ENCODE measurements around the gene HSP90AB1.
"Not testable (repeated sequence)": the region's sequence is repeated elsewhere in the genome, so short reads cannot be mapped to it uniquely, and the experiment has no call there.

Gene HSP90AB1

DNA sequence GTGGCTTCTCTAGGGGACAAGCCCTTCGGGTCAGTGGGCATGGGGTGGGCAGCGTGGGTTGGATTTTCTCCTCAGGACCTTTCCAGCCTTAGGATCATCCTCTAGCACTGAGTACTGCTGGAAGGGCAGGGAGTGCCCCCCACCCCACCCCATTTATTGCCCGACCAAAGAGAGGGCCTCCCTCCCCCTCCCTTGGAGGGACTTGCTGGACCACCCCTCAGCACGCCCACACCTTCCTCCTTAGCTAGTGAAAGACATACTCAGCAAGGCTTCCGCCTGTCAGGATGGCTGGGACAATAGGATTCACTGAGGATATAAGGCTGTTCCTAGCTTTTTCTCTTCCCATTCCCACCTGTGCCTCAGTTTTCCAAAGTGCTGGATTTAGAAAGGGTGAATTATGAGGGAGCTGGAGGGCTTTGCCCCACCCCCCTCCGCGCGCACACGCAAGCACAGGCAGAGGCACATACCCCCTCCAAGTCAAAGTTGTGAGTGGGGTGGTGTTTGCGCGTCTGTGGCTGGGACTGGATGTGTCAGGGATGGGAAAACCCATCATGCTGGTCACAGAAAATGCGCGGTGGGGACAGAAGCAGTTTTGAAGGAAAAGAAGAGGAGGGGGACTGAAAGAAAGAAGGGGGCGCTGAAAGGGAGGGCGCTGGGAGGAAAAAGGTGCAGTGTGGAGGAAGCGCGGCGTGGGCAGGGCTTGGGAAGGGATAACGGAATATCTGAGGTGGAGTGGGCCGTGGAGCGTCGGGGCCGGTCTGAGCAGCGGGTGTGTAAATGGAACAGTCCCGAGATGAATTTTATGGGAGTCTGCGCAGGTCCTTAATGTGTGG, 24.2 kb upstream of the HSP90AB1 start:
- DNase-seq = no peak

DNA sequence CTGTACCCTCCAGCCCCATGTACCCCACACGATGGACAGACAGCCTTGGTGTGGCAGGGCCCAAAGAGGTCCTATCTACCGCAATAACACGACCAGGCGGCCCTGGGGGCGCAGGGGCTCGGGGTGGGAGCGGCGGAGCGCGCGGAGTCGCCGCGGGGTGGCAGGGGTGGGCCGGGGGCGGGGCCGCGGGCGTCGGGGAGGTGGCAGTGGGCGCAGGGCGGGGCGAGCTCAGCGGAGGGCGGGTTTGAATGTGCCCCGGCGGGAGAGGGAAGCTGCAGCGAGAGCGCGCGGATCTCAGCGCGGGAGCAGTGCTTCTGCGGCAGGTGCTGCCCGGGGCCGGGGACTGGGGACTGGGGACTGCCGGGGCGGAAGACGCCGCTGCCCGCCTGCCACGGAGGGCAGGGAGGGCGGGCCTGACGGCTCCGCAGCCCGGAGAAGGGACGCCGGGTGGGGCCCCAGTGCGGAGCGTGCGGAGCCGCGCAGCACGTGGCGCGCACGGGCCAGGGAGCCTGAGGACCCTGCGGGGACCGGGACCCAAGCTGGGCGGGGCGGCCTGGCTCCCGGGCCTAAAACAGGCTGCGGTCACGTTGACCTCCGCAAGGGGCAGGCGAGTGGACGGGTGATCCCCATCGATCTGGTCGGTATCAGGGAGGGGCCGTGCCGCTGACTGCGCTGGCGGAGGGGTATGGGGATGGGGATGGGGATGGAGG, 23.4 kb upstream of the HSP90AB1 start, which contains the start of gene SLC29A1:
Gene SLC29A1, plus strand, starts transcription at position 277 of the 710 bp plus-strand sequence. CDS start 3,719 bp downstream, outside the sequence.
- DNase-seq = peak; percentile 92

DNA sequence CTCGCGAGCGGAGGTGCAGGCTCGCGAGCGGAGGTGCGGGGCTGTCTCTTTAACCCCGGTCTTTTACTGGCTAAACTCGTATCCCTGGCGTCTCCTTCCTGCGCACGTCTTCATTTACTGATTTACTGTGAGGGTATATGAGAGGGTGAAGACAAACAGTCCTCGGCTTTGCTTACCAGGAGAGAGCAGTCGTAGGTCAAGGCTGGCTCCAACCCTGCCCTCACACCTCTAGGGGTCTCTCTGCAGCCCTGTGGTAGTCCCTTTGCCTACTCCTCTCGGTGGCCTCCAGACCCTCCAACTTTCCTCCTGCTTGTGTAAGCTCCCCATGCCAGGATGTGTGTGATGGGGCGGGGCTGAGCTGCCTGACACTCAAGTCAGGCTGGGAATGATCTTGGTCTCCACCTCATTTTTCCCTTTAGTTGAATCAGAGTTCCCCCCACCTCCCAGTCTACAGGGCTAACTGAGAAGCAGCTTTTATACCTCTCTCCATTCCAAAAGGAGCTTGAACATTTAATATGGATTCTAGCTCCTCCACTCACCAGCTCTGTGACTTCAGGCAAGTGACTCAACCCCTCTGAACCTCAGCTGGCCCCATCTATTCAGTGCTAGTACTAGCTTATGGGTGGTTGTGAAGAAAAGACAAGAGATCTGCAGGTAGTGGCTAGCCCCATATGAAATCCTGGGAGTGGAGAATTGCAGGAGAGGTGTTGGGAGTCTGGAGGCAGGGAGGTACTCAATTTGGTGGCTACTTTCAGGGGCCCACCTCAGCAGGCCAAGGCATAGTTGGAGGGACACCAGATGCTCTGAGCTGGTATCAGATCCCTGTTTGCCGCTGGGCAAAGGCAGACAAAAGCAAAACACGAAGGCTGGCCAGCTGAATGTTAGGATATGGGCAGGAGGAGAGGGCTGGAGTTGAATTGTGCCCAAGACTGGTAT, 22.6 kb upstream of the HSP90AB1 start:
- DNase-seq = peak; percentile 45

DNA sequence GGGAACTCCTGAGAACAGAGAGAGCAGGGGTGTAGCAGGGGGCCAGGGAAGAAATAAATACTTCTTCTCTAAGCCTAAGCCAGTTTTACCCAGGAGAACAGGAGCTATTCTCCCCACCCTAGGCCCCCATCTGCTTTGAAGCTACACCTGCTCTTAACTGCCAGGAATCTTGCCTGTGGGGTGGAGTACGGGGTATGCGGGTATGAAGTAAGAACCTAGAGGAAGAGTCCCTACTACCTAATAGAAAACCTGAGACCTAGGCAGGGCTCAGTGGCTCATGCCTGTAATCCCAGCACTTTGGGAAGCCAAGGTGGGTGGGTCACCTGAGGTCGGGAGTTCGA, 22.0 kb upstream of the HSP90AB1 start:
- DNase-seq = no peak

DNA sequence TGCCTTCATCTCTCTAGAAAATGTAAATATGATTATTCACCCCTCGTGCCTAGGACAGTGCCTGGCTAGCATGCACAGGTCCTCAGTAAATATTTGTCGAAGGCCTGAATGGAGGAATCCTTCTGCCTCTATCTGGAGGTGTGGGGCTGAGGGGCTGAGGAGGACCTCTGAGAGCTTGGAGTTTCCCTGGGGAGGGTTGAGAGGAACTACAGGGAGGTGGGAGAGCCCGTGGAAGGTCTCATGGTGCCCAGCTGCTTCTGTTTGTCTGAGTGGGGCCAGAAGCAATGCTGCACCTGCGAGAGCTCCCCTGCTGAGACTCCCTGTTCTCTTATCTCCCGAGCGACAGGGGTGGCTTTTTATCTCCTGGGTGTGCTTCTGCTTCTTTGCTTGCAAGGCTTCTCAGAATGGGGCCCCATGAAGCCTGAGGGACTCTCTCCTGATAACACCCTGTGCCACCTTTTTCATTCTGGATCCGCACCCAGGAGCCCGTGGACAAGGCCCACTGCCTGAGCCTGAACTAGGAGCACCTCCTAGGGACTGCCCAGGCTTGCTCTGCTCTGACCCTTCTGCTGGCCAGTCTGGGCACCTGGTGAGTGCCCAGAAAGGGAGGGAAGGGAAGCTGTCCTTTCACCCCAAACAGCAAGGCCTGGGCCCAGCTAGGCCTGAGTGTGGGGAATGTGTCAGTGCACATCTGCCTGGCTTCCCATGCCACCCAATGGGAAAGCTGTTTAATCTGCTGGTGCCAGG, 21.1 kb upstream of the HSP90AB1 start:
- no peak for DNase-seq

DNA sequence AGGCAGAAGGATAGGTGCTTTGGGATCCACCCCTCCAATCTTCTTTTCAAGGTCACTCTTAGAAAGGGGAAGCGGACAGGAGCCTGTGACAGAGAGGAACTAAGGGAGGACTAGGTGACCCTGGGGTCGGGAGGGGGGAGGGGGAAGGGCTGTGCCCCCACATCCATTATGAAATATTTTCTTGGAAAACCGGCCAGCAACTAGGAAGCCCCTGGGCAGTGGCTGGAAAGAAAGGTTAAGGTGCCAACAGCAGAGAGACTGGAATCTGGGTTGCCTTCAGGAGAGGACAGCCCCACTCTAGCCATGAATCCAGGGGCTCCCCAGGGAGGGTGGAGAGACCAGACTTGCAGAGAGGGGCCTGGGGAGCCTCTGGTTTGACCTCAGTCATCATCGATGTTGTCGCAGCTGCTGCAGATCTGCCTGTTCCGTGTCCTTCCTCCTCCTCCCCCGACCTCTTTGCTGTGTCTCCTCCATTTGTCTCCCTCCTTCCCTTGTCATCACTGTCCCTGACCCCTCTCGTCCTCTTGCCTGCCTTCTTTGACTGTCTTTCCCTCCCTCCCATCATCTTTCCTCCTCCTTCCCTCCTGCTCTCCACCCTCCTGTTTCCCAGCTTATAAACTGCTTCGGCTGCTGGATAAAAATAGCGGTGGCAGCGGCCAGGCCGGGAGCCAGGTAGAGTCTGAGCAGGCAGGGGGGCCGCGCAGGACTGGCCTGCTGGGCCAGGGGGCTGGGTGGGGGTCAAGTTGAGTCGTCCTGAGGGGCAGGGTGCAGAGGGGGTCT, 20.3 kb upstream of the HSP90AB1 start:
- DNase-seq = no peak

DNA sequence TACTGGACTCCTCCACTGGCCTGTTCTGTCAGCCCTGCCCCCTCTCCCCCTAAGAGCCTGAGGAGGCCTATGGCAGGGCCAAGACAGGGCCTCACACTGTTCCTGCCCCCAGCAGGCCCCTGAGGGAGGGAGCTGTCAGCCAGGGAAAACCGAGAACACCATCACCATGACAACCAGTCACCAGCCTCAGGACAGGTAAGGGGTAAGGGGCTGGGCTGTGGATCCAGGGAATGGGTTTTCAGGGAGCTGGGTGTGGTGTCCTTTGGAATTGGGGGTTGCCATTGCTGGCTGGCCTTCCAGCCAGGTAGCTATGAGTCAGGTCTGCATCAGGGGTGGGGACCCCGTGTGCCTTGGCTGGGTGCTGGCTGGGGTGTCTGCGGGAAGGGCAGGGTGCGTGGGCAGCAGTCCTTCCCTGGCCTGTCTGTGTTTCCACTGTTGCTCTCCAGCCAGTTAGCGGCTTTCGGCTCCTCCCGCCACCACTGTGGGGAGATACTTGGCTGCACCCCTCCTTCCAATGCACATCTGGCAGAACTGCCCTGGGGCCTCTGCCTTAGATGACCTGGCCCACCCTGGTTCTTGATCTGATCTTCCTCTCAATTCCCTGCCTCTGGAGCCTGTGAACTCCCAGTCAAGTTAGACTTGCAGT, 19.6 kb upstream of the HSP90AB1 start:
- no peak for DNase-seq

DNA sequence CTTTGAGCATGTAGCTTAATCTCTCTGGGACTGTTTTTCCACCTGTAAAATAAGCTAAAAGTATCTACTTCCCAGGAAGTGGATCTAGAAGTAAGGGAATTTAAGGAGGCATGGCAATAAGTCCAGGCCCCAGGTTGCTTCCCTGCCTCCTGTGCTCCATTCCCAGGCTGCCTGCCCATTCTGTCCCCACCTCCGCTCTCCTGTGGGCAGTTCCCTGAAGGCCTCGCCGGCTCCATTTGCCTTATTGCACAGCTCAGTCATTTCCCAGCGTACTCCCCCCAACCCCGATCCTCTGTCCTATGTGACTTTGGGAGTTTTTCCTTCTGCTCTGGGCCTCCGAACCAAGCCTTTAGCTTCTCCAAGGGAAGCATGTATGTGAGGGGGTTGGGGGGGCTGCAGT, 18.9 kb upstream of the HSP90AB1 start:
- no peak for DNase-seq

DNA sequence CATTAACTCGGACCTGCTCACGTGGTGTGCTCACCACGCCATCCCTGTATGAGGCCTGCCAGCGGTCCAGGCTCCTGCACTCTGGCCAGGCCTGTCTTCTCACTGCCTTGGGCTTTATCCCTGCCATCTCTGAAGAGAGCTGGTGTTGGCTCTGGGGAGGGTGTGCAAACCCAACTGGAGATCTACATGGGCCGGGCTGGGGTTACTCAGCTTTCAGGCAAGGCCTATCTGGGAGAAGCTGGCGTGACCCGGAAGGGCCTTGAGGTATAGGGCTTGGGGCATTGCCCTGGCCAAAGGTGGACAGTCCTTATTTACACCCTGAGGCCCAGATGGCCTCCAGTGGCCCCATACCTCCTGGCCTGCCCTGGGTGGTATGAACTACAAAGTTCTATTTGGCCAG, 18.5 kb upstream of the HSP90AB1 start:
- no peak for DNase-seq

DNA sequence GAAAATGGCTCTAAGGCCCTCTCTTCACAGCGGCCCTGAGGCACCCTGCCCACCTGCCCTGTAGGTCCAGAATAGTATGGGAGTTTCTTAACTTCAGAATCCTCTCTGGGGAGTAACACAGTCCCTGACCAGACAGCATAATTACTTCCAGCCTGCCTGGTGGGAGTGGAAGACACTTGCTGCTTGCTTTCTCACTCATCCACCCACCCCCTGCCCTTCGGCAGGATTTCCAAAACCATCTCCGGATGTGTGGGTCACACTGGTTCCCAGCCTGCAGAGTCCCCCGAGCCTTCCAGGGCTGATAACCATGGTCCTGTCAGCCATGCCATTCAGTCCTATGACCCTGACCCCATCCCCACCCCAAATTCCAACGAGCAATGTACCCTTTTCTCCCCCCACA, 18.1 kb upstream of the HSP90AB1 start:
- DNase-seq = no peak

DNA sequence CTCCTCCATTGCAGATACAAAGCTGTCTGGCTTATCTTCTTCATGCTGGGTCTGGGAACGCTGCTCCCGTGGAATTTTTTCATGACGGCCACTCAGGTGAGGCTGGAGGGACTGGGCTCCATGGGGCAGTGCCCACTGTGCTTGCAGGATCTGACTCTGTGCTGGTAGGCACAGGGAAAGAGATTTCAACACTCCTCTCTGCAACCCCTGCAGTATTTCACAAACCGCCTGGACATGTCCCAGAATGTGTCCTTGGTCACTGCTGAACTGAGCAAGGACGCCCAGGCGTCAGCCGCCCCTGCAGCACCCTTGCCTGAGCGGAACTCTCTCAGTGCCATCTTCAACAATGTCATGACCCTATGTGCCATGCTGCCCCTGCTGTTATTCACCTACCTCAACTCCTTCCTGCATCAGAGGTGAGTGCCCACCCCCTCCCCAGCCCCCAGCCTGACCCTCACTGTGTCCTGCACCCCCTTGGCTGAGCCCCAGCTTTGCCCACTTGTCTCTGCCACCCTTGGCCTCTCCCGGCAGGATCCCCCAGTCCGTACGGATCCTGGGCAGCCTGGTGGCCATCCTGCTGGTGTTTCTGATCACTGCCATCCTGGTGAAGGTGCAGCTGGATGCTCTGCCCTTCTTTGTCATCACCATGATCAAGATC, 17.4 kb upstream of the HSP90AB1 start:
- DNase-seq = no peak

DNA sequence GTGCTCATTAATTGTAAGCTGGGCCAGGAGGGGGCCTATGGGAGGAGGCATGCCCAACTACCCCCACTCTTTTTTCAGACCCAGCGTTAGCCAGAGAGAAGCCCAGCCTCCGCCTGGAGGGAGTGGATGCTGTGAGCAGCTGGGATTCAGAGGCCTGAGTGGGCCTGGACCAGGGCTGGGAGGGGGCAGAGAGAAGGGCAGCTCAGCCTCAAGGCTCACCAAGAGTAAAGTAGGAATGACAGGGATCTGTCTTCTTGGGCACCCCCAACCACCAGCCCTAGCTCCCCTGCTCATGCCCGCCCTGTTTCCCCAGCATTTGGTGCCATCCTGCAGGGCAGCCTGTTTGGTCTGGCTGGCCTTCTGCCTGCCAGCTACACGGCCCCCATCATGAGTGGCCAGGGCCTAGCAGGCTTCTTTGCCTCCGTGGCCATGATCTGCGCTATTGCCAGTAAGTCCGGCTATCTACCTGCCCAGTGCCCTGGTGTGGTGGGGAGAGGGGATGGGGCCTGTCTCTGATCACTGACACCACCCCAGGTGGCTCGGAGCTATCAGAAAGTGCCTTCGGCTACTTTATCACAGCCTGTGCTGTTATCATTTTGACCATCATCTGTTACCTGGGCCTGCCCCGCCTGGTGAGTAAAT, 16.7 kb upstream of the HSP90AB1 start:
- no peak for DNase-seq

DNA sequence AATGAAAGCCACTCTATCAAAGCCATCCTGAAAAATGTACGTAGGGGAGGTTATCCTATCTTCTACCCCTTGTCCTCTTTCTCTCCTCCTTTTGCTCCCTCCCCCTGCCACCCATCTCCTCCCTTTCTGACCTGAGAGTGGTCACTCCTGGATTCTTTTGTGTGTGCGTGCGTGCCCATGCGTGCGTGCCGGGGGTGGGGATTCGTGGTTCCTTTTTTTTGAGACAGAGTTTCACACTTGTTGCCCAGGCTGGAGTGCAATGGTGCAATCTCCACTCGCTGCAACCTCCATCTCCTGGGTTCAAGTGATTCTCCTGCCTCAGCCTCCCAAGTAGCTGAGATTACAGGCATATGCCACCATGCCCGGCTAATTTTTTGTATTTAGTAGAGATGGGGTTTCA, 15.5 kb upstream of the HSP90AB1 start:
- not testable (repeated sequence) for DNase-seq

DNA sequence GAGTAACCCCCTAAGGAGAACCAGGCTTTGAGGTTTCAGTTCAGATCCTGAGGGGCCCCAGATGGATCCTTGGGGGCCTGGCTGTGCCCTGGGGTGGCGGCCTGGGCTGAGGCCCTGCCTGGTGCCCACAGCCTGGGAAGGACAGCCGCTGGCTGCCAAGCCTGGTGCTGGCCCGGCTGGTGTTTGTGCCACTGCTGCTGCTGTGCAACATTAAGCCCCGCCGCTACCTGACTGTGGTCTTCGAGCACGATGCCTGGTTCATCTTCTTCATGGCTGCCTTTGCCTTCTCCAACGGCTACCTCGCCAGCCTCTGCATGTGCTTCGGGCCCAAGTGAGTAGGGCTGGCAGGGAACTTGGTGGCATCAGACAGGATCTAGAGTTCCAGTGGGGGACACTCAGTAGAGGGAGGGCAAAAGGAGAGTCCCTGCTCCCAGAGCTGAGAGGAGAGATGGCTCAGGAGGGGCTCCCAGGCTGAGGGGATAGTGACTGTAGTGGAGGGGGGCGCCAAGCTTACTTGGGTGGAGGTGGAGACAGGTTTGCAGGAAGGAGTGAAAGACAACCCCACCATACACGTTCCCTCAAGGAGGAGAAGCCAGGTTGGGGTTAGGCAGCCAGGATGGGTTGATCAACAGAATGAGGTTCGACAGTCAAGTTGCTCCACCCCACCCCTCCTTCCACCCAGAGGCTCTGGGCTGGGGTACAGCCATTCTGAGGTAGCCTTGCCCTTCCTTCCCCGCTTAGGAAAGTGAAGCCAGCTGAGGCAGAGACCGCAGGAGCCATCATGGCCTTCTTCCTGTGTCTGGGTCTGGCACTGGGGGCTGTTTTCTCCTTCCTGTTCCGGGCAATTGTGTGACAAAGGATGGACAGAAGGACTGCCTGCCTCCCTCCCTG, 14.0 kb upstream of the HSP90AB1 start:
- DNase-seq = no peak

DNA sequence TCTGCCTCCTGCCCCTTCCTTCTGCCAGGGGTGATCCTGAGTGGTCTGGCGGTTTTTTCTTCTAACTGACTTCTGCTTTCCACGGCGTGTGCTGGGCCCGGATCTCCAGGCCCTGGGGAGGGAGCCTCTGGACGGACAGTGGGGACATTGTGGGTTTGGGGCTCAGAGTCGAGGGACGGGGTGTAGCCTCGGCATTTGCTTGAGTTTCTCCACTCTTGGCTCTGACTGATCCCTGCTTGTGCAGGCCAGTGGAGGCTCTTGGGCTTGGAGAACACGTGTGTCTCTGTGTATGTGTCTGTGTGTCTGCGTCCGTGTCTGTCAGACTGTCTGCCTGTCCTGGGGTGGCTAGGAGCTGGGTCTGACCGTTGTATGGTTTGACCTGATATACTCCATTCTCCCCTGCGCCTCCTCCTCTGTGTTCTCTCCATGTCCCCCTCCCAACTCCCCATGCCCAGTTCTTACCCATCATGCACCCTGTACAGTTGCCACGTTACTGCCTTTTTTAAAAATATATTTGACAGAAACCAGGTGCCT, 13.3 kb upstream of the HSP90AB1 start:
- DNase-seq = no peak

DNA sequence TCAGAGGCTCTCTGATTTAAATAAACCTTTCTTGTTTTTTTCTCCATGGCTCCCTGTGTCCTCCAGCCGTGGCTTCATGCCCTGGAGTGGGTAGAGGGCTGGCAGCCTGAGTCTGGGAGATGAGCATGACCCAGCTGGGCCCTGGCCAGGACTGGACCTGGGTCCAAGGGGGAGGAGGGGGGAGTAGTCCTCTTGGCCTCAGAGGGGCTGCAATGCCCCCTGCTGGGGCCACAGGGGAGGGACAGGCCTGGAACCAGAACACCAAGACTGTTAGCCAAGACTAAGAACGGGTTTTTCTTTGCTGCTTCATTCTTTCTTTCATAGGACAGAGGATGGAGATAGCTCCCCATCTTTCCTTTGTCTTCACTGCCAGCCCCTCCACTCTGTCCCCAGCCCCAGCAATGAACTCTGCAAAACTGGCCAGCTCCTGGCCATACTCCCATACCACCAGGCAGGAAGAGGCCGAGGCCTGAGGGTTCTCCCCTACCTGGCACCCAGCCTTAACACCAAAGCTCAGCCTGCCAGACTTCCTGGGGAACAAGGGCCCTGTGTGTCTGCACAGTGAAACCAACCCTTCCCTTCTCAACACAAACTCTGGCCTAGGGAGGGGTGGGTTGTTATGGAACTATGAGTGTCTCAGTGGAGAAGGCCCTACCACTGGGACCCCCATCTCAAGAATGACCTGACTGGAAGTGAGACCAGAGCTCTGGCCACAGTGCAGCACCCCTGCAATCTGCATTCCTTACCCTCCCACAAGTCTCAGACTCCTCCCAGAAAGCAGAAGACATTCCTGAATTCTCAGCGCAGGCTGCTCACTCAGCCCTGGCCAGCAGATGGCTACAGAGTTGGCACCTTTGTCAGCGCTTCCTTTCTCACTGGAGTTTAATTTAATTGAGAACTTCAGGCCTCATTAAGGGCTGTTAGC, 12.5 kb upstream of the HSP90AB1 start:
- no peak for DNase-seq

DNA sequence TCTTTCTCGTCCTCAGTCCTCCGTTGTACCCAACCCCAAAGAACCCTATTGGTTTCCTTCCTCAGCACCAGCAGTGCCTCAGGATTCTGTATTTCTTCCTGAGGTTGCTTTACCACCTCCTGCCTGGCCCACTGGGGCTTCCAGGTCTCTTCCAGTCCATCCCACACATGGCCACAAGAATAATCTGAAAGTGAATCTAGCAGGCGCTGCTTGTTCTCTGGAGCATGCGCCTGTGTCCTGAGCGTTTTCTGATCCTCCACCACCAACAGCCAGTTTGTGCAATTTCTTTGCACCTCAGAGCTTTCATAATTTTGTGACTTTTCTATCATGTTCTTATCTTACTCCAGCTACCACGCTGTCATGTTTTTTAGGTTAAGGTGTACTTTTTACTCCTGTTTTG, 11.6 kb upstream of the HSP90AB1 start:
- DNase-seq = no peak
